Calu3 (cell line): ENCODE results near the gene ROCK1. TPM values are rescaled to one million over a fixed set of nuclear protein-coding genes. Genes with fewer than 3 reads are reported as not detected.
"Not testable (repeated sequence)": the region's sequence is repeated elsewhere in the genome, so short reads cannot be mapped to it uniquely, and the experiment has no call there.

Experiments
- BruUV-seq: library from RNA; stranded (reverse); fragments of 400-500 nt; replicated peaks from 2 replicates; lab custom pipeline; 2021; lab: Mats Ljungman, UMichigan
- CTCF ChIA-PET: fragments of 300-600 bp; sonication (Branson Sonifier 250); formaldehyde crosslinking; loops from one replicate; lab custom pipeline; 2022; ENCODE audit warnings: antibody characterized with exemption; lab: Charles Lee
- DNase-seq: peaks from one replicate; pipeline ENCODE4 v3.0.0; 2022
- H3K27ac Mint-ChIP-seq: one replicate; pipeline ENCODE4 v1.8.0; 2022; ENCODE audit warnings: mixed read lengths; ENCODE audit not compliant: unreplicated experiment
- H3K27me3 Mint-ChIP-seq: one replicate; pipeline ENCODE4 v1.8.0; 2022; ENCODE audit warnings: mixed read lengths; ENCODE audit not compliant: unreplicated experiment
- H3K36me3 Mint-ChIP-seq: one replicate; pipeline ENCODE4 v1.8.0; 2022; ENCODE audit warnings: mild to moderate bottlenecking, moderate library complexity, mixed read lengths; ENCODE audit not compliant: insufficient read depth, unreplicated experiment
- H3K4me1 Mint-ChIP-seq: one replicate; pipeline ENCODE4 v1.8.0; 2022; ENCODE audit warnings: mild to moderate bottlenecking, low read depth, mixed read lengths; ENCODE audit not compliant: unreplicated experiment
- H3K4me3 Mint-ChIP-seq: one replicate; pipeline ENCODE4 v1.8.0; 2022; ENCODE audit warnings: mild to moderate bottlenecking, low read depth, moderate library complexity, mixed read lengths; ENCODE audit not compliant: unreplicated experiment
- H3K9me3 Mint-ChIP-seq: one replicate; pipeline ENCODE4 v1.8.0; 2022; ENCODE audit warnings: low read depth, mixed read lengths; ENCODE audit not compliant: unreplicated experiment
- intact Hi-C: fragments of 100-400 bp; cut with micrococcal nuclease; formaldehyde crosslinking; loops from one replicate; pipeline ENCODE4 v1.10.0; 2022; ENCODE audit not compliant: unreplicated experiment
- total RNA-seq: library from RNA; stranded (reverse); gene quantifications from 2 replicates; pipeline ENCODE4 v1.2.3, GENCODE V29; 2022
- TF ChIP-seq, protein P1 (sequence below): fragments of 200-600 bp; IDR thresholded peaks from one replicate; pipeline ENCODE4 v1.8.0; 2022; ENCODE audit warnings: antibody characterized with exemption; ENCODE audit not compliant: unreplicated experiment

The ROCK1 gene
- total RNA-seq, 1 experiment from 2014 or later, result 50.9 TPM

GRCh38 chr18:21047126-21047525, 64.5 kb downstream of the ROCK1 start:
- no peak for DNase-seq
- Mint-ChIP-seq H3K4me3 (no peak overlapping the region), H3K9me3 (no peaks in the 10 kb centered on the region), H3K4me1 (no peaks in the 10 kb centered on the region), H3K36me3 (no peaks in the 10 kb centered on the region), H3K27ac (no peak overlapping the region), H3K27me3 (no peaks in the 10 kb centered on the region)
- TF ChIP-seq, protein P1, sequence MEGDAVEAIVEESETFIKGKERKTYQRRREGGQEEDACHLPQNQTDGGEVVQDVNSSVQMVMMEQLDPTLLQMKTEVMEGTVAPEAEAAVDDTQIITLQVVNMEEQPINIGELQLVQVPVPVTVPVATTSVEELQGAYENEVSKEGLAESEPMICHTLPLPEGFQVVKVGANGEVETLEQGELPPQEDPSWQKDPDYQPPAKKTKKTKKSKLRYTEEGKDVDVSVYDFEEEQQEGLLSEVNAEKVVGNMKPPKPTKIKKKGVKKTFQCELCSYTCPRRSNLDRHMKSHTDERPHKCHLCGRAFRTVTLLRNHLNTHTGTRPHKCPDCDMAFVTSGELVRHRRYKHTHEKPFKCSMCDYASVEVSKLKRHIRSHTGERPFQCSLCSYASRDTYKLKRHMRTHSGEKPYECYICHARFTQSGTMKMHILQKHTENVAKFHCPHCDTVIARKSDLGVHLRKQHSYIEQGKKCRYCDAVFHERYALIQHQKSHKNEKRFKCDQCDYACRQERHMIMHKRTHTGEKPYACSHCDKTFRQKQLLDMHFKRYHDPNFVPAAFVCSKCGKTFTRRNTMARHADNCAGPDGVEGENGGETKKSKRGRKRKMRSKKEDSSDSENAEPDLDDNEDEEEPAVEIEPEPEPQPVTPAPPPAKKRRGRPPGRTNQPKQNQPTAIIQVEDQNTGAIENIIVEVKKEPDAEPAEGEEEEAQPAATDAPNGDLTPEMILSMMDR, result no peak
- intact Hi-C loops, result no loop called here
- CTCF ChIA-PET, result no interaction called here
- BruUV-seq, result no TSS peak

- CTCF ChIA-PET, result no interaction called here
- Mint-ChIP-seq H3K27me3 (no peaks in the 10 kb centered on the region), H3K4me1 (no peaks in the 10 kb centered on the region), H3K36me3 (no peaks in the 10 kb centered on the region), H3K4me3 (no peak overlapping the region), H3K27ac (no peak overlapping the region), H3K9me3 (no peaks in the 10 kb centered on the region)
- BruUV-seq, result no TSS peak
- DNase-seq, result no peak
- TF ChIP-seq, protein P1, result no peak
- intact Hi-C loops, result loop anchor here (5.0 kb wide), 2 partner anchors 37 to 62 kb away; no protein-coding TSS in a partner anchor
These were observed 71.1 kb downstream of the ROCK1 start for GRCh38 chr18:21040466-21040865.

DNA sequence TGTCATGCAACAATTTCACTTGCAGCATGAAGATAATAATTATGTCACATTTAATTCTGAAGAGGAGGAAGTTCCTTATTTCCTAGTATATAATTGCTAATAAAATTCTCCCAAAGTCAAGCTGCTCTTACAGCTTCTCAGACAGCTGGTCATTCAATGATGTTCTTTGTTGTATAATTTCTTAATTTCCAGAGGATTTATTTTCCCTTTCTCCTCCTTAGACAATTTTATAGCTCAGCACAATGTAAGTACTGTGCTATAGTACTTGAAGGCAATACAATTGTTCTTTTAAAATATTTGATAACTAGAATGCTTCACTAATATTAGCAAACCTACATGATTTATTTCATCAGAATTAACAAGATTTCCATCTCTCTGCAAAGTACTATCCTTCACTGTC, 73.4 kb downstream of the ROCK1 start:
- TF ChIP-seq, protein P1, result no peak
- BruUV-seq, result TSS peak; percentile 3
- Mint-ChIP-seq H3K4me3 (no peak overlapping the region), H3K27me3 (no peaks in the 10 kb centered on the region), H3K27ac (no peak overlapping the region), H3K4me1 (no peaks in the 10 kb centered on the region), H3K9me3 (no peaks in the 10 kb centered on the region), H3K36me3 (no peaks in the 10 kb centered on the region)
- no peak for DNase-seq
- CTCF ChIA-PET, result interaction anchor here (0.6 to 0.8 kb wide), 3 partner anchors 14 to 70 kb away, joined by 3 read pairs; no protein-coding TSS in a partner anchor
- intact Hi-C loops, result no loop called here

DNA sequence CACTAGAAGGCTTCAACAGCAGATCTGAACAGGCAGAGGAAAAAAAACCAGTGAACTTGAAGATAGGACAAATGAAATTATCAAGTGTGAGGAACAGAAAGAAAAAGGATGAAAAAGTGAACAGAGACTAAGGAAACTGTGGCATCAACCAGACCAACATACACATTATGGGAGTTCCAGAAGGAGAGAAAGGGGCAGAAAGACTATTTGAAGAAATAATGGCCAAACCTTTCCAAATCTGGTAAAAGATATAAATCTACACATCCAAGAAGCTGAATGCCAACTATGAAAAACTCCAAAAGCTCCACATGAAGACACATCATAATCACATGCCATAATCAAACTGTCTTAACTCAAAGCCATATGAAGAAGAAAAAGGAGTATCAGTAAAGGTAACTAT, 79.8 kb downstream of the ROCK1 start:
- H3K9me3 Mint-ChIP-seq, result no peaks in the 10 kb centered on the region
- peaks cover 15% of the 10 kb centered on the region for H3K36me3 Mint-ChIP-seq
- H3K4me1 Mint-ChIP-seq, result no peaks in the 10 kb centered on the region
- TF ChIP-seq, protein P1, result no peak
- no peak for DNase-seq
- no TSS peak for BruUV-seq
- H3K27me3 Mint-ChIP-seq, result no peaks in the 10 kb centered on the region
- no peak overlapping the region for H3K4me3 Mint-ChIP-seq
- CTCF ChIA-PET, result no interaction called here
- intact Hi-C loops, result no loop called here
- H3K27ac Mint-ChIP-seq, result no peak overlapping the region

- BruUV-seq, H3K4me3 Mint-ChIP-seq, H3K27me3 Mint-ChIP-seq, H3K9me3 Mint-ChIP-seq, DNase-seq, H3K4me1 Mint-ChIP-seq, intact Hi-C loops, H3K27ac Mint-ChIP-seq: not testable (repeated sequence)
- peaks cover 26% of the 10 kb centered on the region for H3K36me3 Mint-ChIP-seq
- CTCF ChIA-PET, result interaction anchor here (1.2 kb wide), 1 partner anchor 93 kb away, joined by 3 read pairs; the partner anchor contains the start of gene ROCK1
These were observed 93.4 kb downstream of the ROCK1 start for GRCh38 chr18:21018257-21018656.
